Mammary epithelial cell (primary cell): ENCODE data around the gene ROMO1.

Experiments used
- CTCF ChIP-seq, 2 donors: IDR thresholded peaks in 1 of 2; conservative IDR thresholded peaks in 1 of 2; 2 replicates each; pipeline ENCODE4 v1.5.1; 2011 to 2012; ENCODE audit warnings: inconsistent platforms in 2 of 2, low read length in 2 of 2, mild to moderate bottlenecking in 2 of 2, control low read depth in 1 of 2, low read depth in 1 of 2; ENCODE audit not compliant: insufficient read depth in 1 of 2; ENCODE audit errors: extremely low read depth in 1 of 2
- EZH2 ChIP-seq: IDR thresholded peaks from 2 replicates; pipeline ENCODE4 v1.6.1; 2012; ENCODE audit warnings: low read length, inconsistent platforms, borderline replicate concordance

GRCh38 chr20:35657271-35657670 lies 41.9 kb upstream of the ROMO1 start:
- TF ChIP-seq CTCF (conservative IDR thresholded peaks at IDR 0.05 in 1 of 2, IDR thresholded peaks at IDR 0.05 in 1 of 2; ENCODE audit: extremely low read depth in 1 of 2, insufficient read depth in 1 of 2, low read depth in 1 of 2, low read length in 2 of 2) (no peak), EZH2 (no peak)
